OCI-LY3 (cell line): Measurements from ENCODE around the gene CEP120.
"Not testable (repeated sequence)": the region's sequence is repeated elsewhere in the genome, so short reads cannot be mapped to it uniquely, and the experiment has no call there.

Experiments
- H2AFZ ChIP-seq: fragments of 200-600, 300-600 bp; shearing (Covaris generic); 2 replicates; pipeline ENCODE4 v1.6.0; 2014; ENCODE audit warnings: antibody characterized with exemption, low read depth, low read length
- H3K27ac ChIP-seq: fragments of 200-600, 300-600 bp; sonication (generic); 2 replicates; pipeline ENCODE4 v1.5.1; 2014; ENCODE audit warnings: mild to moderate bottlenecking, low read length, moderate library complexity, mixed read lengths
- H3K27me3 ChIP-seq: fragments of 200-600, 300-600 bp; sonication (generic); 2 replicates; pipeline ENCODE4 v1.6.1; 2014; ENCODE audit warnings: low read depth, low read length, mixed read lengths
- H3K36me3 ChIP-seq: fragments of 200-600, 300-600 bp; sonication (generic); replicated peaks from 2 replicates; pipeline ENCODE3; 2014; ENCODE audit warnings: low read depth, low read length, mixed read lengths
- H3K4me1 ChIP-seq: fragments of 300-600, 200-600 bp; sonication (generic); 2 replicates; pipeline ENCODE4 v1.6.1; 2014; ENCODE audit warnings: low read length, mixed read lengths
- H3K4me2 ChIP-seq: fragments of 200-600, 300-600 bp; sonication (generic); 2 replicates; pipeline ENCODE4 v1.6.1; 2014; ENCODE audit warnings: low read length, mixed read lengths
- H3K4me3 ChIP-seq: fragments of 300-600, 200-600 bp; sonication (generic); 2 replicates; pipeline ENCODE4 v1.5.1; 2014; ENCODE audit warnings: antibody characterized with exemption, mild to moderate bottlenecking, low read length, moderate library complexity
- H3K79me2 ChIP-seq: fragments of 300-600, 200-600 bp; shearing (Covaris generic); 2 replicates; pipeline ENCODE4 v1.6.1; 2014; ENCODE audit warnings: mild to moderate bottlenecking, low read length, mixed read lengths
- H3K9ac ChIP-seq: fragments of 300-600, 200-600 bp; shearing (Covaris generic); 2 replicates; pipeline ENCODE4 v1.6.0; 2014; ENCODE audit warnings: mild to moderate bottlenecking, low read length, moderate library complexity
- H3K9me3 ChIP-seq: fragments of 200-600, 300-600 bp; shearing (Covaris generic); 2 replicates; pipeline ENCODE4 v1.6.1; 2014; ENCODE audit warnings: low read length, mixed read lengths; ENCODE audit not compliant: insufficient read depth
- H4K20me1 ChIP-seq: fragments of 200-600, 300-600 bp; sonication (generic); 2 replicates; pipeline ENCODE4 v1.6.1; 2016; ENCODE audit warnings: low read length, mixed read lengths; ENCODE audit not compliant: insufficient read depth
- CTCF ChIP-seq: fragments of 200-600, 300-600 bp; sonication (generic); IDR thresholded peaks from 2 replicates; pipeline ENCODE4 v1.5.1; 2014; ENCODE audit warnings: antibody characterized with exemption, low read length, low read depth
- EZH2phosphoT487 ChIP-seq: fragments of 200-600 bp; shearing (Covaris generic); IDR thresholded peaks from 2 replicates; pipeline ENCODE4 v1.6.1; 2018; ENCODE audit warnings: antibody characterized with exemption, mixed run types, low read depth

Gene CEP120

DNA sequence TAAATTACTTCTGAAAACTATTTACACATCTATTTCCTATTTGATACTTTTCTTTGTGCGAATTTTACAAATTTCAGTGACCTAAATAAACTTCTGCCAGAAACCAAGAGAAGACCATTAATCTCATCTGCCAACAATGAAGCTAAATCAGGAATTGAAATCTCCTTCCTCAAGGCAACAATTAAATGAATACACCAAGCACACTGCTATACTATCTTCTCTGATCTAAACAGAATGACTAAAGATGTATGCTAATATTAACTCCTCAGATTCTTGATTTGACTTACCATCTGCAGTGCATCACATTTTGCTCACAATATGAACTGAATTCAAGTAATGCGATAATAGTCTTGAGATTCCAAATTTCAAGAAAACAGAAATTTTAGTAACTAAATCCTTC is 82.3 kb downstream of the CEP120 start:
- H3K36me3 ChIP-seq: no peaks in the 10 kb centered on the region
- H2AFZ ChIP-seq: no peak overlapping the region
- no peaks in the 10 kb centered on the region for H3K4me1 ChIP-seq
- H3K9ac ChIP-seq: no peak overlapping the region
- H4K20me1 ChIP-seq: no peaks in the 10 kb centered on the region
- H3K9me3 ChIP-seq: no peaks in the 10 kb centered on the region
- TF ChIP-seq CTCF: no peak
- no peak for TF ChIP-seq EZH2phosphoT487
- no peak overlapping the region for H3K27ac ChIP-seq
- H3K4me2 ChIP-seq: no peak overlapping the region
- no peaks in the 10 kb centered on the region for H3K79me2 ChIP-seq
- no peaks in the 10 kb centered on the region for H3K27me3 ChIP-seq
- no peak overlapping the region for H3K4me3 ChIP-seq

DNA sequence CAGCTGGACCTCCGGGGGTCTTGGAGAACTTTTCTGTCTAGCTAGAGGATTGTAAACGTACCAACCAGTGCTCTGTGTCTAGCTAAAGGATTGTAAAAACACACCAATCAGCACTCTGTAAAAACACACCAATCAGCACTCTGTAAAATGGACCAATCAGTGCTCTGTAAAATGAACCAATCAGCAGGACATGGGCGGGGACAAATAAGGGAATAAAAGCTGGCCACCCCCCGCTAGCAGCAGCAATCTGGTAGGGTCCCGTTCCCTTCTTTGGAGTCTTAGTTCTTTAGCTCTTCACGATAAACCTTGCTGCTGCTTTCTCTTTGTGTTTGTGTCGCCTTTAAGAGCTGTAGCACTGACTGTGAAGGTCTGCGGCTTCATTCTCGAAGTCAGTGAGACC is 114.8 kb downstream of the CEP120 start:
- H3K79me2 ChIP-seq, H3K36me3 ChIP-seq, H3K9ac ChIP-seq, H3K4me2 ChIP-seq, H3K27me3 ChIP-seq, H3K27ac ChIP-seq, H4K20me1 ChIP-seq, H2AFZ ChIP-seq, H3K4me3 ChIP-seq, H3K4me1 ChIP-seq, H3K9me3 ChIP-seq: not testable (repeated sequence)

DNA sequence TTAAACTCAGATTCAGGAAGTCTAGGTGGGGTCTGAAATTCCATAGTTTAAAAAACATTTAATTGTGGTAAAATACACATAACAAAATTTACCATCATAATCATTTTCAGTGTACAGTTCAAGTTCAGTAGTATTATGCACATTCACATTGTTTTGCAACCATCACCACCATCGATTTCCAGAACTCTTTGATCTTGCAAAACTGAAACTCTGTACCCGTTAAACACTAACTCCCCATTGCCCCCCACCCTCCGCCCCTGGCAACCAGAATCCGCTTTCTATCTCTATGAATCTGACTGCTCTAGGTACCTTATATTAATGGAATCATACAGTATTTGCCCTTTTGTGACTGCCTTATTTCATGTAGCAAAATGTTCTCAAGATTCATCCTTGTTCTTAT is 117.5 kb downstream of the CEP120 start:
- H4K20me1 ChIP-seq: no peaks in the 10 kb centered on the region
- no peaks in the 10 kb centered on the region for H3K79me2 ChIP-seq
- no peak overlapping the region for H3K9ac ChIP-seq
- H3K4me1 ChIP-seq: no peaks in the 10 kb centered on the region
- no peak overlapping the region for H3K27ac ChIP-seq
- no peaks in the 10 kb centered on the region for H3K36me3 ChIP-seq
- H3K4me3 ChIP-seq: no peak overlapping the region
- no peak overlapping the region for H2AFZ ChIP-seq
- H3K27me3 ChIP-seq: no peaks in the 10 kb centered on the region
- H3K4me2 ChIP-seq: no peak overlapping the region
- TF ChIP-seq EZH2phosphoT487 (no peak), CTCF (no peak)
- H3K9me3 ChIP-seq: no peaks in the 10 kb centered on the region

DNA sequence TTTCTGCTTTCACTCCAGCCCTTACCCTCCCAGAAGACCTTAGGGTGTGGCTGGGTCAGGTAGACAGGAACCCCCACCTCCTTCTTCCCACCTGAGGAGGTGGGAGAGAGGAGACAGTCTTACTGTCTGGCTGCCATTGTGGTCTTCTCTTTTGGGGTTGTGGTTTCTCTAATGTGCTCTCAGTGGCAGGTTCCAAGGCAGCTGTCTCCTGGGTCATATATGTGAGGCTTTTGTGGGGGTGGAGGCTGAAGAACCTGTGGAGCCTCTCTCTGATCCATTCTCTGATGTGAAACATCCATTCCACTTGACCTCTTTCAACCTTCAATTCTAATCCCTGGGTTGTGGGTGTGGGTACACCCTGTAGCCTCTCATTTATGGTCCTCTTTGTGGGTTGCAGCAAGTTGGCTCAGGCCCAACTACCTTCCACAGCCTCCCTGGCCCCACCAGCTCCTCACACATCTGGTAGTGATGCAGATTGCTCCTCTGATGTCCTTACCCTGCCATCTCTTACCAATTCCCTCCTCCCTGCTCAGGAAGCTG is 118.4 kb downstream of the CEP120 start:
- no peak overlapping the region for H2AFZ ChIP-seq

More for the DNA sequence above, 118.4 kb downstream of the CEP120 start:
- Histone ChIP-seq H3K27me3 (no peaks in the 10 kb centered on the region), H3K36me3 (no peaks in the 10 kb centered on the region), H3K4me3 (no peak overlapping the region), H3K27ac (no peak overlapping the region), H3K9ac (no peak overlapping the region), H3K9me3 (no peaks in the 10 kb centered on the region), H4K20me1 (no peaks in the 10 kb centered on the region), H3K4me2 (no peak overlapping the region), H3K79me2 (no peaks in the 10 kb centered on the region), H3K4me1 (no peaks in the 10 kb centered on the region)
- TF ChIP-seq EZH2phosphoT487 (no peak), CTCF (no peak)
